ENCODE results near the gene BANF2. TPM values are rescaled to one million over a fixed set of nuclear protein-coding genes. Genes with fewer than 3 reads are reported as not detected.

Gene BANF2
- polyA plus RNA-seq, 1 of the 3 experiments (the other 2 are of a cell fraction) = not detected

GRCh38 chr20:17651129-17651759 lies 48.5 kb upstream of the BANF2 start:
- peaks cover 12 to 21% of the 10 kb centered on the region in 2 experiments; a peak in 2 of 4 replicates for H3K4me1 ChIP-seq (ENCODE audit: control insufficient read depth in 1 of 2, insufficient read depth in 2 of 2, low read depth in 1 of 2, low read length in 1 of 2)
- no peak for DNase-seq
- no peaks in the 10 kb centered on the region for H3K9me2 ChIP-seq
- H3K9ac ChIP-seq = no peak overlapping the region
- H3K4me2 ChIP-seq = no peak overlapping the region
- ChIA-PET POLR2A (interaction anchor here (0.6 kb wide), 2 partner anchors 8 to 344 kb away, joined by 4 read pairs; no protein-coding TSS in a partner anchor), CTCF (interaction anchor here (0.8 to 1.5 kb wide), 3 partner anchors 31 to 288 kb away, joined by 3 to 4 read pairs (median 4); partner anchors contain the start of gene RRBP1)
- H2AFZ ChIP-seq (ENCODE audit: low read depth) = no peak overlapping the region
- H3K9me3 ChIP-seq = no peaks in the 10 kb centered on the region
- H3K27ac ChIP-seq (ENCODE audit: low read depth in 2 of 2, low read length in 1 of 2) = no peak overlapping the region
- H4K20me1 ChIP-seq (ENCODE audit: insufficient read depth) = peaks cover 90% of the 10 kb centered on the region
- H3K4me3 ChIP-seq (ENCODE audit: low read depth in 2 of 2, low read length in 1 of 2) = no peak overlapping the region
- TF ChIP-seq RFX5 (IDR thresholded peaks at IDR 0.05; ENCODE audit: low read length) = no peak
- no peak for TF ChIP-seq FOSL2 (IDR thresholded peaks at IDR 0.05; ENCODE audit: borderline replicate concordance, low read depth)
- TF ChIP-seq FOXJ3 (CRISPR knock-in tag; IDR thresholded peaks at IDR 0.05) = no peak
- TF ChIP-seq YY1 (IDR thresholded peaks at IDR 0.05; ENCODE audit: low read depth) = no peak
- TF ChIP-seq RCOR1 (IDR thresholded peaks at IDR 0.05; ENCODE audit: low read length) = no peak
- TF ChIP-seq TCF12 (IDR thresholded peaks at IDR 0.05) = no peak
- no peak for TF ChIP-seq SMC3 (IDR thresholded peaks at IDR 0.05; ENCODE audit: low read depth, low read length)
- TF ChIP-seq, protein P1, sequence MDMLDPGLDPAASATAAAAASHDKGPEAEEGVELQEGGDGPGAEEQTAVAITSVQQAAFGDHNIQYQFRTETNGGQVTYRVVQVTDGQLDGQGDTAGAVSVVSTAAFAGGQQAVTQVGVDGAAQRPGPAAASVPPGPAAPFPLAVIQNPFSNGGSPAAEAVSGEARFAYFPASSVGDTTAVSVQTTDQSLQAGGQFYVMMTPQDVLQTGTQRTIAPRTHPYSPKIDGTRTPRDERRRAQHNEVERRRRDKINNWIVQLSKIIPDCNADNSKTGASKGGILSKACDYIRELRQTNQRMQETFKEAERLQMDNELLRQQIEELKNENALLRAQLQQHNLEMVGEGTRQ (IDR thresholded peaks at IDR 0.05; ENCODE audit: borderline replicate concordance, low read depth, low read length) = no peak
- TF ChIP-seq RAD21 (IDR thresholded peaks at IDR 0.05; ENCODE audit: low read length) = no peak
- TF ChIP-seq CHD2 (IDR thresholded peaks at IDR 0.05; ENCODE audit: low read length, partially characterized antibody) = no peak
- TF ChIP-seq GABPA (IDR thresholded peaks at IDR 0.05; ENCODE audit: low read depth) = no peak
- TF ChIP-seq SIN3A (IDR thresholded peaks at IDR 0.05; ENCODE audit: borderline replicate concordance, low read depth, low read length) = no peak
- no peak for TF ChIP-seq FOXM1 (IDR thresholded peaks at IDR 0.05; ENCODE audit: low read depth)
- H3F3A ChIP-seq (replicated peaks; ENCODE audit: insufficient read depth) = peaks cover 10% of the 10 kb centered on the region
- H3K36me3 ChIP-seq (replicated peaks in 1 of 2; ENCODE audit: control insufficient read depth in 1 of 2, insufficient read depth in 2 of 2, low read length in 1 of 2) = peaks cover 2 to 16% of the 10 kb centered on the region in 2 experiments
- WGBS (ENCODE audit: low lambda C conversion rate) = 81% methylated on average over 11 of the region's 11 CpGs
- H3K79me2 ChIP-seq (ENCODE audit: insufficient read depth) = peaks cover 98% of the 10 kb centered on the region
- no peaks in the 10 kb centered on the region for H3K27me3 ChIP-seq (ENCODE audit: insufficient read depth)

- Histone ChIP-seq H3K4me1 (ENCODE audit: control insufficient read depth in 1 of 2, insufficient read depth in 2 of 2, low read depth in 1 of 2, low read length in 1 of 2) (peaks cover 13 to 15% of the 10 kb centered on the region in 2 experiments; a peak in 2 of 4 replicates), H3K27me3 (ENCODE audit: insufficient read depth) (no peaks in the 10 kb centered on the region), H2AFZ (ENCODE audit: low read depth) (no peak overlapping the region), H3K36me3 (replicated peaks in 1 of 2; ENCODE audit: control insufficient read depth in 1 of 2, insufficient read depth in 2 of 2, low read length in 1 of 2) (peaks cover 3 to 16% of the 10 kb centered on the region in 2 experiments), H3K9ac (no peak overlapping the region), H3K4me3 (ENCODE audit: low read depth in 2 of 2, low read length in 1 of 2) (no peak overlapping the region), H3K9me2 (no peaks in the 10 kb centered on the region), H4K20me1 (ENCODE audit: insufficient read depth) (peaks cover 84% of the 10 kb centered on the region), H3F3A (replicated peaks; ENCODE audit: insufficient read depth) (peaks cover 14% of the 10 kb centered on the region), H3K9me3 (no peaks in the 10 kb centered on the region), H3K79me2 (ENCODE audit: insufficient read depth) (peaks cover 97% of the 10 kb centered on the region), H3K27ac (ENCODE audit: low read depth in 2 of 2, low read length in 1 of 2) (no peak overlapping the region), H3K4me2 (no peak overlapping the region)
- 93% methylated on average over 1 of the region's 2 CpGs for WGBS (ENCODE audit: low lambda C conversion rate)
- DNase-seq = no peak
- ChIA-PET POLR2A (interaction anchor here (0.6 kb wide), 1 partner anchor 9 kb away, joined by 4 read pairs; no protein-coding TSS in a partner anchor), CTCF (interaction anchor here (0.5 to 1.6 kb wide), 4 partner anchors 10 to 147 kb away, joined by 3 to 4 read pairs (median 3); partner anchors contain the start of gene RRBP1)
- no peak for TF ChIP-seq SIN3A (IDR thresholded peaks at IDR 0.05; ENCODE audit: borderline replicate concordance, low read depth, low read length)
- TF ChIP-seq POLR2AphosphoS5 (IDR thresholded peaks at IDR 0.05; ENCODE audit: low read depth, low read length) = no peak
- TF ChIP-seq MEF2A (IDR thresholded peaks at IDR 0.05; ENCODE audit: borderline replicate concordance, low read depth) = no peak
- no peak for TF ChIP-seq SMC3 (IDR thresholded peaks at IDR 0.05; ENCODE audit: low read depth, low read length)
- TF ChIP-seq, protein P2, sequence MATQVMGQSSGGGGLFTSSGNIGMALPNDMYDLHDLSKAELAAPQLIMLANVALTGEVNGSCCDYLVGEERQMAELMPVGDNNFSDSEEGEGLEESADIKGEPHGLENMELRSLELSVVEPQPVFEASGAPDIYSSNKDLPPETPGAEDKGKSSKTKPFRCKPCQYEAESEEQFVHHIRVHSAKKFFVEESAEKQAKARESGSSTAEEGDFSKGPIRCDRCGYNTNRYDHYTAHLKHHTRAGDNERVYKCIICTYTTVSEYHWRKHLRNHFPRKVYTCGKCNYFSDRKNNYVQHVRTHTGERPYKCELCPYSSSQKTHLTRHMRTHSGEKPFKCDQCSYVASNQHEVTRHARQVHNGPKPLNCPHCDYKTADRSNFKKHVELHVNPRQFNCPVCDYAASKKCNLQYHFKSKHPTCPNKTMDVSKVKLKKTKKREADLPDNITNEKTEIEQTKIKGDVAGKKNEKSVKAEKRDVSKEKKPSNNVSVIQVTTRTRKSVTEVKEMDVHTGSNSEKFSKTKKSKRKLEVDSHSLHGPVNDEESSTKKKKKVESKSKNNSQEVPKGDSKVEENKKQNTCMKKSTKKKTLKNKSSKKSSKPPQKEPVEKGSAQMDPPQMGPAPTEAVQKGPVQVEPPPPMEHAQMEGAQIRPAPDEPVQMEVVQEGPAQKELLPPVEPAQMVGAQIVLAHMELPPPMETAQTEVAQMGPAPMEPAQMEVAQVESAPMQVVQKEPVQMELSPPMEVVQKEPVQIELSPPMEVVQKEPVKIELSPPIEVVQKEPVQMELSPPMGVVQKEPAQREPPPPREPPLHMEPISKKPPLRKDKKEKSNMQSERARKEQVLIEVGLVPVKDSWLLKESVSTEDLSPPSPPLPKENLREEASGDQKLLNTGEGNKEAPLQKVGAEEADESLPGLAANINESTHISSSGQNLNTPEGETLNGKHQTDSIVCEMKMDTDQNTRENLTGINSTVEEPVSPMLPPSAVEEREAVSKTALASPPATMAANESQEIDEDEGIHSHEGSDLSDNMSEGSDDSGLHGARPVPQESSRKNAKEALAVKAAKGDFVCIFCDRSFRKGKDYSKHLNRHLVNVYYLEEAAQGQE (IDR thresholded peaks at IDR 0.05; ENCODE audit: low read depth, low read length) = no peak
- TF ChIP-seq EZH2phosphoT487 (IDR thresholded peaks at IDR 0.05; ENCODE audit: borderline replicate concordance, low read depth) = no peak
- TF ChIP-seq GABPA (IDR thresholded peaks at IDR 0.05; ENCODE audit: low read depth) = no peak
- TF ChIP-seq, protein P3, sequence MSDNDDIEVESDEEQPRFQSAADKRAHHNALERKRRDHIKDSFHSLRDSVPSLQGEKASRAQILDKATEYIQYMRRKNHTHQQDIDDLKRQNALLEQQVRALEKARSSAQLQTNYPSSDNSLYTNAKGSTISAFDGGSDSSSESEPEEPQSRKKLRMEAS (IDR thresholded peaks at IDR 0.05; ENCODE audit: low read depth) = no peak
- no peak for TF ChIP-seq CTCF (IDR thresholded peaks at IDR 0.05)
- no peak for TF ChIP-seq RFX5 (IDR thresholded peaks at IDR 0.05; ENCODE audit: low read length)
- no peak for TF ChIP-seq FOSL2 (IDR thresholded peaks at IDR 0.05; ENCODE audit: borderline replicate concordance, low read depth)
- no peak for TF ChIP-seq RCOR1 (IDR thresholded peaks at IDR 0.05; ENCODE audit: low read length)
These were observed 47.9 kb upstream of the BANF2 start for GRCh38 chr20:17651760-17652388.
